OCI-LY3 (cell line): Measurements from ENCODE around the gene MASP1.

Experiments used
- EZH2phosphoT487 ChIP-seq: fragments of 200-600 bp; shearing (Covaris generic); IDR thresholded peaks from 2 replicates; pipeline ENCODE4 v1.6.1; 2018; ENCODE audit warnings: antibody characterized with exemption, mixed run types, low read depth
- TF ChIP-seq, protein P1 (sequence below): fragments of 200-600, 300-600 bp; sonication (generic); IDR thresholded peaks from 2 replicates; pipeline ENCODE4 v1.5.1; 2014; ENCODE audit warnings: antibody characterized with exemption, low read length, low read depth

GRCh38 chr3:187185759-187186158 is 105.8 kb downstream of the MASP1 start:
- TF ChIP-seq, protein P1, sequence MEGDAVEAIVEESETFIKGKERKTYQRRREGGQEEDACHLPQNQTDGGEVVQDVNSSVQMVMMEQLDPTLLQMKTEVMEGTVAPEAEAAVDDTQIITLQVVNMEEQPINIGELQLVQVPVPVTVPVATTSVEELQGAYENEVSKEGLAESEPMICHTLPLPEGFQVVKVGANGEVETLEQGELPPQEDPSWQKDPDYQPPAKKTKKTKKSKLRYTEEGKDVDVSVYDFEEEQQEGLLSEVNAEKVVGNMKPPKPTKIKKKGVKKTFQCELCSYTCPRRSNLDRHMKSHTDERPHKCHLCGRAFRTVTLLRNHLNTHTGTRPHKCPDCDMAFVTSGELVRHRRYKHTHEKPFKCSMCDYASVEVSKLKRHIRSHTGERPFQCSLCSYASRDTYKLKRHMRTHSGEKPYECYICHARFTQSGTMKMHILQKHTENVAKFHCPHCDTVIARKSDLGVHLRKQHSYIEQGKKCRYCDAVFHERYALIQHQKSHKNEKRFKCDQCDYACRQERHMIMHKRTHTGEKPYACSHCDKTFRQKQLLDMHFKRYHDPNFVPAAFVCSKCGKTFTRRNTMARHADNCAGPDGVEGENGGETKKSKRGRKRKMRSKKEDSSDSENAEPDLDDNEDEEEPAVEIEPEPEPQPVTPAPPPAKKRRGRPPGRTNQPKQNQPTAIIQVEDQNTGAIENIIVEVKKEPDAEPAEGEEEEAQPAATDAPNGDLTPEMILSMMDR = no peak
- TF ChIP-seq EZH2phosphoT487 = no peak
